Measurements from ENCODE around the gene PRRC2B.
"Not testable (repeated sequence)": the region's sequence is repeated elsewhere in the genome, so short reads cannot be mapped to it uniquely, and the experiment has no call there.

PRRC2B gene

GRCh38 chr9:131387394-131387793, 6.5 kb upstream of the PRRC2B start:
- DNase-seq = no peak

GRCh38 chr9:131391020-131391419, 2.9 kb upstream of the PRRC2B start:
- no peak for DNase-seq

DNA sequence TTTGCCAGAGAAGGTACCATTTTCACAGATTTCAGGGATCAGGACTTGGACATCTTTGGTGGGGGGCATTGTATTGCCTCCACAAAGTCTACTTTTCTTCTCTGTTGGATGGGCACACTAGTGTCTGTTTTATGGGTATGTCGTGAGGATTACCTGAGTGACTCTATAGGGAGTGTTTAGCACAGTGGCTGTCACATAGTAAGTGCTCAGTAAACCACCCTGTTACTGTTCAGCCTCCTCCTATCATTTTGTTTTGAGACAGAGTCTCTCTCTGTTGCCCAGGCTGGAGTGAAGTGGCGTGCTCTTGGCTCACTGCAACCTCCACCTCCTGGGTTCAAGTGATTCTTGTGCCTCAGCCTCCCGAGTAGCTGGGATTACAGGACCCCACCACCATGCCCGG, 2.4 kb upstream of the PRRC2B start:
- DNase-seq = no peak

DNA sequence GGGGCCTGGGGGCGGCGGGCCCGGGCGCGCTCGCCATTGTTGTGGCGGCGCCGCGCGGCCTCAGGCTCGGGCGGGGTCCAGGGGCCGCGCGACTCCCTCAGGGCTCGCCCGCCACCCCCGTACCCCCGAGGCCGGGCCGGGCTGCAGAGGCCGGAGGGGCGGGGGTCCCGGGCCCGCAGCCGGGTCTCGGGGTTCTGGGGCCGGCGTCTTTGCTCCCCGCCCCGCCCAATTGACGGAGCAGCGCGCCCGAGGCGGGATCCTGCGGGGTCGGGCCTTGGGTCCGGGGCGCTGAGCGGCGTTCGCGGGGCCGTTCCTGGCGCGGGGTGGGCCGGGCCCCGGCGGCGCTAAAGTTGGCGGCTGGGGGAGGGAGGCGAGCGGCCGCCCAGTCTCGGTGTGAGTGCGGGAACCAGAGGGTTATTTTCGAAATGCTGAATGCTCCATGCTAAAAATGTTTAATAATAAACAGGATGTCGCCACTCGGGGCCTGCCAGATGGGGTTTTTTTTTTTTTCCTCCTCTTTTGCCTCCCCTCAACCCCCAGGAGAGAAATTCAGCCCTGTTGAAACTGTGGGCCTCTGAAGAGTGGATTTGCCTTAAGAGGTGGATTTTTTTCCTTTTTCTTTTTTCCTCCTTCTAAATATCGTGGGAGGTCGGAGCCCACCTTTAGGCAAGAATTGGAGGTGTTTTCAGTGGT, 724 bp downstream of the PRRC2B start:
- peak in 1 of 2 experiments; percentile 33 for DNase-seq

- peak; percentile 39 to 40 for DNase-seq
These were observed 1.5 kb downstream of the PRRC2B start for GRCh38 chr9:131395157-131396098.

DNA sequence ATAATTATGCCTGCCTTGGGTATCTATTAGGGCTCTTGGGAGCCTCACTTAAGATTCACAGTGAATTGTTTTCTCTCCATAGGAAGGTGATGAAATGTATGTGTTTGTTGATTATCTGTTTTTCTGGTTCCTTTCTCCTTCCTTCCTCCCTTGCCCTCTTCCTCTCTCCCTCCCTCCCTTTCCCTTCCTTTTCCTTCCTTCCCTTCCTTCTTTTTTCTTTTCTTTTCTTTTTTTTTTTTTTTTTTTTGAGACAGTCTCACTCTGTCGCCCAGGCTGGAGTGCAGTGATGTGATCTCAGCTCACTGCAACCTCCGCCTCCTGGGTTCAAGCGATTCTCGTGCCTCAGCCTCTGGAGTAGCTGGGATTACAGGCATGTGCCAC, 2.2 kb downstream of the PRRC2B start:
- not testable (repeated sequence) for DNase-seq

- DNase-seq = no peak
These were observed 2.7 kb downstream of the PRRC2B start for GRCh38 chr9:131396626-131397025.

GRCh38 chr9:131397100-131397790, 3.4 kb downstream of the PRRC2B start:
- DNase-seq = peak in 1 of 2 experiments; percentile 11

DNA sequence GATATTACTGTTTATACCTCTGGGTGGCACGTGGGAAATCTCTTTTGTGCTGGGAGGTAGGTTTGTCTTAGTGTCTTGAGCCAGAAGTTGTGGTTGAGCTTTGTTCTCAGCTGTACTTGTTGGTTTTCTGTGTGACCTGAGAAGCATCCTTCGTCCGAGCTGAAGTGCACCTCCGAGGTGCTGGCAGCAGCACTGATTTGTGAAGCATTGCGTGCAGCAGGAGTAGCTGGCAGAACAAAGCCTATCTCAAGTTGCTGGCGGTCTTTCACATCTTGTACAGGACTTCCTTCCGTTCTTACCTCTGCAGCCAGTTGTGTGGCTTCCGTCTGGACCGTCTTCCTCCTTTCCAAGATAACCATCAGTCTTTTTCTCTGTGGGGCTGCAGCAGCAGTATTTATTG, 4.3 kb downstream of the PRRC2B start:
- DNase-seq = no peak

DNA sequence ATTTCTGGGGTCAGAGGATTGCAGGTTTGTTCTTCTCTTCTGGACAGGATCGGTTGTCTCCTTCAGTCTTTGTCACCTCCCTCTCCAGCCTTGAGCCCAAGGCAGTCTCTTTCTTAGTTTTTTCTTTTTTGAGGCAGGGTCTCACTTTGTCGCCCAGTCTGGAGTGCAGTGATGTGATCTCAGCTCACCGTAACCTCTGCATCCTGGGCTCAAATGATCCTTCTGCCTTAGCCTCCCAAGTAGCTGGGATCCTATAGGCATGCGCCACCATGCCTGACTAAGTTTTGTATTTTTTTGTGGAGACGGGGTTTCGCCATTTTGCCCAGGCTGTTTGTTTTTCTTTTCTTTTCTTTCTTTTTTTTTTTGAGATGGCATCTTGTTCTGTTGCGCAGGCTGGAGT, 6.1 kb downstream of the PRRC2B start:
- no peak for DNase-seq

- no peak for DNase-seq
These were observed 6.7 kb downstream of the PRRC2B start for GRCh38 chr9:131400627-131401026.

- peak; percentile 35 to 39 for DNase-seq
These were observed 8.2 kb downstream of the PRRC2B start for GRCh38 chr9:131402073-131402472.

DNA sequence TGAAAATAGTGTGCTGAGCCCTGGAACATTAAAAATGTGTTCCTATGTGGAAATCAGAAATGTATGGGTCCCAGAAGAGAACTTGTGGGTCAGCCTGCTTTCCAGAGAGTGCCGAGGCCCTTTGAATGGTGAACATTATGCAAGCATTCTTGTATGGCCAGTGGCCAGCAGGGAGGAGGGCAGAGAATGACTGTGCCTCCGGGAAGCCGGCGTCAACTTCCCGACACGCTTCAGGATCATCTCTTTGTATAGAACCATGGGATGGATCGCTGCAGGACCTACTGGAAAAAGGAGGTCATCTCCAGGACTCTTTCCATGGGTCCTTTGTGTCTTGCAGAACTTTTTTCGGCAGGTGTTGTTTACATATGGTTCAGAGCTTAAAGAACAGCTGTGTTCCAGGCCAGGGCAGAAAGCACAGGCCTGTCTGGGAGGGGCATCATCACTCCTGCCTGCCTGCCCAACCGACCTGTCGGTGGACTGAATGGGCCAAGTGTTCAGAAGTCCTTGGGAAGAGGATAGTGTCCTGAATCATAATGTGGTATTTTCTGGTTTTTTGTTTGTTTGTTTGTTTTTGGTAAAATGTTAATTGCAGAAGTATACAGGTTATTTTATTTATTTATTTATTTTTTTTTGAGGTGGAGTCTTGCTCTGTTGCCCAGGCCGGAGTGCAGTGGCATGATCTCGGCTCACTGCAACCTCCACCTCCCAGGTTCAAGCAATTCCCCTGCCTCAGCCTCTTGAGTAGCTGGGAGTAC, 9.0 kb downstream of the PRRC2B start:
- peak; percentile 1 to 30 for DNase-seq

- no peak for DNase-seq
These were observed 9.5 kb downstream of the PRRC2B start for GRCh38 chr9:131403493-131403773.

GRCh38 chr9:131404581-131404980, 10.7 kb downstream of the PRRC2B start:
- DNase-seq = no peak

DNA sequence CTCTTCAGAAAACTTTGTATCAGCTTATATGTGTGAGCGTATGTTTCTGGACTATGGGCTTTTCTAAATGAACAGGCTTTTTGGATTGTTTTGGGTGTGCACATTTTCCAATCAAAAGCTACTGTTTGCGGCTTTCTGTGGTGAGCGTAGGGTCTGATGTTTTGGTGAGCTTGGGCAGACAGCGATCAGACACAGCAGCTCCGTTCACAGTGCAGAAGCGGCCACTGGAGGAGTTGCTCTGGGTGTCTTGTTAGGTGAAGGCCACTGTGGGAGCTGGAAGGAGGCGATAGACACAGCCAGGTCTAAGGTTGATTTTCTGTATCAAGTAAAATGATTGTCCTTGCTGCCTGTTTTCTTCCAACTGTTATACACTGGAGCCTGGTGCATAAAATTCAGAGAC, 11.1 kb downstream of the PRRC2B start:
- no peak for DNase-seq

DNA sequence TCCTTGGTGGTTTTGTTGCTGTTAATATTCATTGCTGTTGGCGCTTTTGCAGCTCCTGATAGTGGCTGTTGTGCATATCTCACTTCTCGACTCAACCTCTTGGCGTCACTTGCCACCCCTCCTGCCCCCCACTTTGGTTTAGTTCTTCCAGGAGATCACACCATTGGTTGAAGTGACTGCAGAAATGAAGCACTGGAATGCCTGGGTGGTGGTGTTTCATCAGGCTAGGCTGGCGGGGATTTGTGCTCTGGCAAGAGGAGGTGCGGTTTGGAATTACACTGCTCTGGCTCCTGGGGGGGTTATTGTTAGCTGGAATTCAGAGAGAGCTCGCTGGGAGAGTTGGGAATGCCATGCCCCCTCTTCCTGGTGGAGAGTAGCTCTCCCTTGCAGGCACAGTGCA, 11.5 kb downstream of the PRRC2B start:
- DNase-seq = no peak

GRCh38 chr9:131405858-131406537, 12.1 kb downstream of the PRRC2B start:
- peak in 1 of 2 experiments; percentile 17 for DNase-seq

- no peak for DNase-seq
These were observed 12.9 kb downstream of the PRRC2B start for GRCh38 chr9:131406563-131407436.

- peak; percentile 49 to 69 for DNase-seq
These were observed 13.9 kb downstream of the PRRC2B start for GRCh38 chr9:131407717-131408195.

DNA sequence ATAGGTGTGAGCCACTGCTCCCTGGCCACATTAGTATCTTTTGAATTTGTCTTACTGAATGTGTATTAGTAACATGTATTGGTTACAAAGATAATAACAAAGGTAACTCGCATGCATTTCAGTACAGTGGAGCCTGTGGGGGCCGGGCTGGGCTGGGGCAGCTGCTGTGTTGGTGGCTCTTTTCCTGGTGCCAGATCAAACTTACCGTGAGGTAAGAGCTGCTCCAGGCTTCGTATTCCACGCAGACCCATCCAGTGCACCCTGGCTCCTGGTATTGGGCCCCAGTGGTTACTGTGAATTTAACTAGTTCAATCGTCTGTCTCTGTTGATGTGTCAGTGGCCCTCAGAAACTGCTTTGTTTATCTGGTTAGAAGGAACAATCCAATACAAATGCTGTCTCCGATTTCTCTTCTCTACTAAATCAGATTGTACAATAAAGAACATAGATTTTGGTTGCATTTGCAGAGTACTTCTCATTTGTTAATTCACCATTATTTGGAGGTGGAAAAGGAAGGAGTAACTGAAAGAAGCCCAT, 15.6 kb downstream of the PRRC2B start:
- no peak for DNase-seq
